H1 (cell line): Measurements from ENCODE around the gene RPS27.

Experiments used
- CHD2 ChIP-seq: IDR thresholded peaks from 2 replicates; pipeline ENCODE4 v1.6.1; 2012; ENCODE audit warnings: low read length, improper control_type of control experiment
- EP300 ChIP-seq, 2 experiments: IDR thresholded peaks; 1 replicate in 1 of 2; 2 replicates in 1 of 2; pipeline ENCODE4 v1.6.1; 2011 to 2012; ENCODE audit warnings: low read depth in 2 of 2, low read length in 2 of 2, mild to moderate bottlenecking in 2 of 2, borderline replicate concordance in 1 of 2, inconsistent platforms in 1 of 2, moderate library complexity in 1 of 2
- GABPA ChIP-seq: IDR thresholded peaks from 2 replicates; pipeline ENCODE4 v1.6.1; 2011; ENCODE audit warnings: mild to moderate bottlenecking, low read length, moderate library complexity, borderline replicate concordance; ENCODE audit not compliant: insufficient read depth
- HDAC2 ChIP-seq, 2 experiments: fragments of 300-600 bp in 1 of 2; sonication (generic) in 1 of 2; IDR thresholded peaks; 2 replicates each; pipeline ENCODE4 v1.6.1; 2011 to 2012; ENCODE audit warnings: low read depth in 2 of 2, low read length in 2 of 2, mild to moderate bottlenecking in 2 of 2, moderate library complexity in 2 of 2, borderline replicate concordance in 1 of 2, inconsistent platforms in 1 of 2
- POLR2AphosphoS5 ChIP-seq: IDR thresholded peaks from 2 replicates; pipeline ENCODE4 v1.6.1; 2011; ENCODE audit warnings: low read depth, low read length
- RBBP5 ChIP-seq: IDR thresholded peaks from 2 replicates; pipeline ENCODE4 v1.7.1; 2012; ENCODE audit warnings: low read depth, mild to moderate bottlenecking, inconsistent platforms, low read length, moderate library complexity, borderline replicate concordance
- RXRA ChIP-seq: IDR thresholded peaks from 2 replicates; pipeline ENCODE4 v1.6.1; 2011; ENCODE audit warnings: low read depth, mild to moderate bottlenecking, low read length, moderate library complexity; ENCODE audit not compliant: insufficient read depth
- SIN3A ChIP-seq, 2 experiments: IDR thresholded peaks in 1 of 2; conservative IDR thresholded peaks in 1 of 2; 2 replicates each; pipeline ENCODE4 v1.6.1; 2011 to 2012; ENCODE audit warnings: low read length in 2 of 2, improper control_type of control experiment in 1 of 2, low read depth in 1 of 2, mild to moderate bottlenecking in 1 of 2
- SIX5 ChIP-seq: IDR thresholded peaks from 2 replicates; pipeline ENCODE4 v1.6.1; 2011; ENCODE audit warnings: mild to moderate bottlenecking, low read depth, low read length
- SP1 ChIP-seq: IDR thresholded peaks from 2 replicates; pipeline ENCODE4 v1.6.1; 2011; ENCODE audit warnings: low read depth, low read length
- TCF12 ChIP-seq: IDR thresholded peaks from 2 replicates; pipeline ENCODE4 v1.6.1; 2011; ENCODE audit warnings: low read depth, mild to moderate bottlenecking, low read length
- TF ChIP-seq, protein P1 (sequence below), 3 experiments: IDR thresholded peaks; 1 replicate in 2 of 3; 2 replicates in 1 of 3; pipeline versions ENCODE4 v1.5.1 to v1.6.1; 2011; ENCODE audit warnings: low read length in 3 of 3, mild to moderate bottlenecking in 3 of 3, inconsistent platforms in 2 of 3, low read depth in 1 of 3, moderate library complexity in 1 of 3; ENCODE audit not compliant: insufficient read depth in 1 of 3; ENCODE audit errors: control extremely low read depth in 1 of 3

DNA sequence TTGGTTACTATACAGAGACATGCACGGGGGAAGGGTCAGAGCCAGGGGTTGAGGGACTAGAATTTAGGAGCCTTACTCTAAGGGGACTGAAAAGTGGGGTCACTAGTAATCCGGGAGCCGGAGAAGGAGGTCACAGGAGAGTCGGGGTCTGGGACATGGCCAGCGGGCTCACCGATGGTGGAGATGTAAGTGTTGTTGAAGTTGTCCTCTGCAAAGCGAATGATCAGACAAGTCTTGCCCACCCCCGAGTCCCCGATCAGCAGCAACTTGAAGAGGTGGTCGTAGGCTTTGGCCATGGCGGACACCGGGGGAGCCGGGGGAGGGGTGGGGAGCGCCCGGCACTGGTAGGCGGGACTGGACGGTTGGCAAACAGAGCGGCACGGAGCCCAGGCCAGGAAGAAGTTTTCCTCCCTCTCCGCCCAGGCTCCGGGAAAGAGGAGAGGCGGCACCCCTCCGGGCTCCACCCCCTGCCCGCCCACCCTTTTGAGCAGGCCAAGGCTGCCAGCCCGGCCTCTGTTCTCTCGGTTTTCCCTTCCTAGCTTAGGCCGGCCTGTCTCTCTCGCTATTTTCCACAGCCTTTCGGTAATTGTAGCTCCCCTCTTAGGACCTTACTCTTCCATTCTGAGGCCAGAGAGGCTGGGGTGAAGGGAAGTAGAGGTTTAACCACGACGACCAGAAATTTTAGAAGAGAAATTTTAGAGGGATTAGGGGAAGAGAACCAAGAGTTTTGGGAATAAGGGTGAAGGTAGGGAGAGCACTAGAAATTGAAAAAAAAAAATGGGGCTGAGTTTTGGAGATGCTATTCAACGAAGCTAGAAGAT lies 4.4 kb upstream of the RPS27 start, which contains the start of gene RAB13:
- TF ChIP-seq RXRA, result no peak
- TF ChIP-seq CHD2, result no peak
- no peak for TF ChIP-seq GABPA
- no peak for TF ChIP-seq SIX5
- TF ChIP-seq, protein P1, sequence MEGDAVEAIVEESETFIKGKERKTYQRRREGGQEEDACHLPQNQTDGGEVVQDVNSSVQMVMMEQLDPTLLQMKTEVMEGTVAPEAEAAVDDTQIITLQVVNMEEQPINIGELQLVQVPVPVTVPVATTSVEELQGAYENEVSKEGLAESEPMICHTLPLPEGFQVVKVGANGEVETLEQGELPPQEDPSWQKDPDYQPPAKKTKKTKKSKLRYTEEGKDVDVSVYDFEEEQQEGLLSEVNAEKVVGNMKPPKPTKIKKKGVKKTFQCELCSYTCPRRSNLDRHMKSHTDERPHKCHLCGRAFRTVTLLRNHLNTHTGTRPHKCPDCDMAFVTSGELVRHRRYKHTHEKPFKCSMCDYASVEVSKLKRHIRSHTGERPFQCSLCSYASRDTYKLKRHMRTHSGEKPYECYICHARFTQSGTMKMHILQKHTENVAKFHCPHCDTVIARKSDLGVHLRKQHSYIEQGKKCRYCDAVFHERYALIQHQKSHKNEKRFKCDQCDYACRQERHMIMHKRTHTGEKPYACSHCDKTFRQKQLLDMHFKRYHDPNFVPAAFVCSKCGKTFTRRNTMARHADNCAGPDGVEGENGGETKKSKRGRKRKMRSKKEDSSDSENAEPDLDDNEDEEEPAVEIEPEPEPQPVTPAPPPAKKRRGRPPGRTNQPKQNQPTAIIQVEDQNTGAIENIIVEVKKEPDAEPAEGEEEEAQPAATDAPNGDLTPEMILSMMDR (IDR thresholded peaks at IDR 0.05; ENCODE audit: control extremely low read depth in 1 of 3, insufficient read depth in 1 of 3, low read depth in 1 of 3, low read length in 3 of 3), result no peak
- TF ChIP-seq EP300 (IDR thresholded peaks at IDR 0.05; ENCODE audit: borderline replicate concordance in 1 of 2, low read depth in 2 of 2, low read length in 2 of 2), result no peak
- TF ChIP-seq TCF12, result no peak
- TF ChIP-seq HDAC2 (IDR thresholded peaks at IDR 0.05; ENCODE audit: borderline replicate concordance in 1 of 2, low read depth in 2 of 2, low read length in 2 of 2), result no peak
- TF ChIP-seq RBBP5, result no peak; the same call in 1 of the 2 replicates
- no peak for TF ChIP-seq SP1
- peak in 1 of 2 experiments; percentile 51; a peak in 1 of 4 replicates for TF ChIP-seq SIN3A (conservative IDR thresholded peaks at IDR 0.05 in 1 of 2, IDR thresholded peaks at IDR 0.05 in 1 of 2; ENCODE audit: low read depth in 1 of 2, low read length in 2 of 2)
- peak; percentile 77 for TF ChIP-seq POLR2AphosphoS5
